DMS53 (cell line): ENCODE measurements around the gene ZBTB20.
"Not testable (repeated sequence)": the region's sequence is repeated elsewhere in the genome, so short reads cannot be mapped to it uniquely, and the experiment has no call there.

ENCODE experiments used
- DNase-seq: peaks from one replicate; lab custom pipeline; 2025; lab: John Stamatoyannopoulos, UW

ZBTB20 gene

DNA sequence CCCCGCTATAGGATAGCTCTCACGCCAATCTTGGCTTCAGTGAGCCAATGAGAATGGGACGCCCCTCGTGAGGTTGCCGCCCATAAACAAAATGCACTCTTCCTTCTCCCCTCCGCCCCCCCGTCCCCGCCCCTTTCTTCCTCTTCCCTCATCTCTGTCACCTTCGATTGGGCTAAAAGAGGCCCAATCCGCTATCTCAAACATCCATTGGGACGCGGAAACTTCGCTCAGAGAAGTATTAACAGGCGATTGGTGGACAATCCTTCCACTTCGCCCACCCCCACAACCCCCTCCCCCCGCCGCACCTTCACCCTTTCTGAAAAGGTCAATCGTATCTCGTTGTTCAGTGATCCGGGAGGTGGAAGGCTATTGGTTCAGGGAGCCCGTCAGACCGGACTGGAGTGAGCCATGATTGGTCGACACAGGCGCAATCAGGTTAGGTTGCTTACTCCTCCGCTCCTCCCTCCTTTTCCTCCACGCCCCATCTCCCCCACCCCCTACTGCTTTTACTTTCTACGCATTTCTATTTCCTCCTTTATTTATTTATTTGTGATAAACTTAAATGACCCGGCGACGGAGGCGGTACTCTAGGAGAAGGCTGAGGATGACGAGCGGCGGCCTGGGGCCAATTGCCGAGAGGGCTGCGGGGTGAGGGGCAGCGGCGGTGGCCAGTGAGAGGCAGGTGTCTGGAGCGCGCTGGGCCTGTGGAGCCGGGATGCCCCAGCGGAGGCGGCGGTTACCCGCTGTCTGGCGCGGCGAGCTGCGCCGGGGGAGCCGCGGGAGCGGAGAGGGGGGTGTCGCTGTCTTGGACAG, 447 bp upstream of the ZBTB20 start:
- DNase-seq = peak; percentile 100

DNA sequence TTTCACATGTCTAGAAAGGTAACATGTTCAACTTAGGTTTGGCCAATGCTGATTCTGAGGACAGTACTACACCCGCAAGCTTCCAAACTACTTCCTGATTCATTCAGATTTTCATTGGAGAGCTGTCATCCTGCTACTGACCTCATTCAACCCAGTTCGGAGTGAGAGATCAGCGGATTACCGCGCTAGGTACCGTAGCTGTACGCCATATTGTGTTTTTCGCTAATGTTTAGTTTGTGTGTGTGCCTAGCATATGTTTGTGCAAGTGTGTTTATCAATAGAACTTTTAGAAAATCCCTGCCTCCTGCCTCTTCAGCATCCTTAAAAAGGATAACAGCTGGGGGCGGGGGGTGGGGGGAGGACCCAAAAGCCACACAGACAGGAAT, 1.1 kb downstream of the ZBTB20 start:
- peak; percentile 85 for DNase-seq

- DNase-seq = peak; percentile 4
These were observed 5.9 kb downstream of the ZBTB20 start for GRCh38 chr3:115141033-115141757.

DNA sequence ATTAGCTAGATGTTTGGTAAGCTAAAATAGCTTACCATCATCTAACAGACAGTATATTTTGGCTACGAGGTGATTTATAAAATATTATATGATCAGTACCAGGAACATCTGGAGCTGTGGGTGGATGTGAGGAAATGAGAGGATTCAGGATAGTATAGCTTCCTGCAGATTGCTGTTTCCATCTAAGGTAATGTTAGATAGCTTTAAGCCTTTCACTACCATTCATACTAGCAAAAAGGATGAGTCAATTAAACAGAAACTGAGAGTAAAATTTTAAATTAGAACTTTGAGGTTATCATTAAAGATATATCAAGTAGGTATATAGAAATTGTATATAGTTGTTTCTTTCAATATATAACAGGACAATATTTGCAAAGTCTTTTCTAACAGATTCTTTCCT, 8.0 kb downstream of the ZBTB20 start:
- DNase-seq = no peak

GRCh38 chr3:115134648-115135347, 12.3 kb downstream of the ZBTB20 start:
- no peak for DNase-seq

- DNase-seq = no peak
These were observed 19.9 kb downstream of the ZBTB20 start for GRCh38 chr3:115127208-115127607.

GRCh38 chr3:115120597-115120996, 26.5 kb downstream of the ZBTB20 start:
- DNase-seq = no peak

- no peak for DNase-seq
These were observed 33.7 kb downstream of the ZBTB20 start for GRCh38 chr3:115113367-115113766.

GRCh38 chr3:115111632-115112031, 35.5 kb downstream of the ZBTB20 start:
- DNase-seq = no peak

GRCh38 chr3:115110830-115111229, 36.3 kb downstream of the ZBTB20 start:
- no peak for DNase-seq

DNA sequence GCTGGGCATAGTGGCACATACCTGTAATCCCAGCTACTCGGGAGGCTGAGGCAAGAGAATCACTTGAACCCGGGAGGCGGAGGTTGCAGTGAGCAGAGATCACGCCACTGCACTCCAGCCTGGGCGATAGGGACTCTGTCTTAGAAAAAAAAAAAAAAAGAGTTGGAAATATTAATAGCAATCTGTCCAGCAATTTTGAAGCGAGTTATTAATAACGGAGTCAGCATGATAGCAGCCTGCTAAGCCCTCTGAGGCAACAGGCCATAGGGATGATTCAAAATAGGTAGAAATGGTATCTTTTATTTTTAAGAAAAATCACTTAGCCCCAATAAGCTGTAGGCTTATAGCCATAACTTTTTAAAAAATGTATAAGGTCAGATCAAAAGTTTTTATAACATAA, 37.0 kb downstream of the ZBTB20 start:
- not testable (repeated sequence) for DNase-seq

DNA sequence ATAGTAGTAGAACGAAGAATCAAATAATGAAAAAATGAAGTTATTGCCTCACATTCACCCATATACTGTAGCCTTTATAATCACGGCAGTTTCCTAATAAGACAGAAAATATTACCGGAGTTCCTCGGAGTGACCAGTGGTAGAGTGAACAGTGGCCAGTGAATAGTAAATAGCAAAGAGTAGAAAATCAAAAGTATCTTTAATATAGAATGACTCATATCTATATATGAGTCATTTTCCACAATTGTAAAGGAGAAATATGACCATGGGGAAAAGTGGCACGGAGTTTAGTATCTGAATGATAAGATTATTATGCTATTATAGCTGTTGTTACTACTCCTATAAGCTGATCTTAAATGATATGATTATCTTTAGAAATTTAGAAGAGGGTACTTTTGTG, 38.5 kb downstream of the ZBTB20 start:
- DNase-seq = no peak

DNA sequence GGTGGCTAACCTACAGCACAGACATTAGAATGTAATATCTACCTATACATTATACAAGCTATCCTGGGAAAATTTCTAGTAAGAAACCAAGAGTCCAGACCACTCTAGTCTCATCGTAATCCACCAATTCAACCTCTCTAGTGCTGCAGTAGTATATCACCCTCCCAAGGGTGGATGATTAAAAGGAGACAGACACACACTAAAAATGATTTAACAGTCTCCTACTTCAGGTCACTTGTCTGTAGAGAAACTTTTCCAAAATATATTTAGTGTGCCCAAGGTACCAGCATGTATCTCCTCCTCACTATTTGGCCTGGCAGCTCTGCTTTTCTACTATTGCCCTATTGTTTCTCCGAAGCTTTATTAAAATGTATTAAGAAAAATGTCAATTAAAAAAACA, 45.0 kb downstream of the ZBTB20 start:
- no peak for DNase-seq

DNA sequence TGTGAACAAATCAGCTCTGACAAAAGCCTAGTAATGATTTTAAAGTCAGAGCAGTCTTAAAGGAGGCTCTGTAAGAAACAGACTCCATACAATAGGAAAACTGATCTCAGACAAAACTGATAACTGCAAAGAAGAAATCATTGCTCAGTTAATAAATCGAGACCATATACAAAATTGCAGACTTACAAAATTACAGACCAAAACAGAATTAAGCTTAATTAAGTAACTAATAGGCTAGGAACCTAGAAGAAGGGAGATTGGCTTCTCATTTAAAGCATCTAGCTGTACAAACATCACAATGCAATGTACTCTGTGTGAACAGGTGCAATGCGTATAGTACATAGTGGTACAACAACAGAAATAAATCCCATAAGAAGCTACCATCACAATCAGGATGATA, 46.3 kb downstream of the ZBTB20 start:
- DNase-seq = peak; percentile 54

DNA sequence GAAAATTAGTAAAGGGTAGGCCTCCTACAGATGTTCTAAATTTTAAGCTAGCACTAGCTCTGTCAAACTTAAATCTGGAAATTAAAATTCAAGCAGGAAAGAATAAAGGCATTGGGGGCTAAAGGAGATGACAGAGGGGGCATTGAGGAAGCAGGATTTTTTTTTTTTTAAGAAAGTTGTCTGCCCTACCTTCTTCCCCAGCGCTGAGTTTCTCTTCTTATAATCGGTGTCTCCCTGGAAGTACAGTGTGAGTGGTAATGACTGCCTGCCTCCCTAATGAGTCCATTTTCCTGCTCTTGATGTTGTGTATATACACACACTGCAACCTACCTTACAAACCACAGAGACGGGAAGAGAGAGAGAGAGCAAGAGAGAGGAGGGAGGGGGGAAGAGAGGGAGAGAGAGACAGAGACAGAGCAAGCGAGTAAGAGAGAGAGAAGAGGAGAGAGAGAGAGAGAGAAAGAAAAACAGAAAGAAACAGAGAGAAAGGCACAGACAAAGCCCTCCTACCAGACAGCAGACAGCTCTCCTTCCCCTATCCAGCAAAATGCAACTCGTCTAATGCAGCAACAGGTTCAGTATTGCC, 47.0 kb downstream of the ZBTB20 start:
- peak; percentile 88 for DNase-seq

GRCh38 chr3:115099134-115099985, 47.7 kb downstream of the ZBTB20 start:
- DNase-seq = no peak

- no peak for DNase-seq
These were observed 48.6 kb downstream of the ZBTB20 start for GRCh38 chr3:115098354-115099073.

DNA sequence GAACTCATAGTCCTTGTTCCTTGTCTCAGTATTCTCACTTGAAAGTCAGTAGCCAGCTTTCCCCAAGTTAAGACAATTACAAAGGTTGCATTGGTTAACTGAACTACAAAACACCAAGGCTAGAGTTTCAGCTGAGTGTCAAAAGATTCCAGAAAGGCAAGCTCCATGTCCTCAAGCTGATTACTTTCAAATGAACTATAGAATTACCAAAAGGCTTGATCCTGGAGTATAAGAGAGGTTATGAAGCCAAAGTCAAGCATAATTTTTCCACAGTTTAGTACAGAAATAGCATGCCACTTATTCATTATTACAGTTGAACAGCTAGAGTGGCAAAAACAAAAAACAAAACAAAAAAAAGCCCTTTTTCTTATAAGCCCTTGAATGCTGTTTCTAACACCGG, 51.9 kb downstream of the ZBTB20 start:
- no peak for DNase-seq

DNA sequence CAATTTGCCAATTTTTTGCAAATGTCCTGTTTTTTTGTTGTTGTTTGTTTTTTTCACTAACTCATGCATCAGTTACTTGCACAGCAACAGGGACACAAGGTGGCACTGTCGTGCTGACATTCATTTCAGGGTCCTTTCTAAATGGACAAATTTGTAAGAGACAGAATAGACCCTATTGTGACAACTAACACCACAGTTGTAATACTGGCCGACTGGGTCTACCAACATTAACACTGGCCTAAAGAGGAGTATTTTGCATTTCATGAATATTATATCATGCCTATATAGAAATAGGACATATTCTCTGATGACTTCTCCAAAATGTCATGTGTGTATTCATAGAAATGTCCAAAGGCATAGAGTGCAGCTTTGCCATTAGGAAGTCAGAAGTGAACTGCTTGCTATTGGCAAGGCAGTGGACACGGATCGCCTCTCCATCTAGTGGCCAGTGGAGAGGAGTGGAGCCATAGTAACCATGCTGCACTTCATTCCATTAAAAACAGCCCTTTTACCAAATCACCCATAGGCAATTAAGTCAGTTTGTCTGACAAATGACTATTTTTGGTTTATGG, 54.8 kb downstream of the ZBTB20 start:
- DNase-seq = peak; percentile 84

DNA sequence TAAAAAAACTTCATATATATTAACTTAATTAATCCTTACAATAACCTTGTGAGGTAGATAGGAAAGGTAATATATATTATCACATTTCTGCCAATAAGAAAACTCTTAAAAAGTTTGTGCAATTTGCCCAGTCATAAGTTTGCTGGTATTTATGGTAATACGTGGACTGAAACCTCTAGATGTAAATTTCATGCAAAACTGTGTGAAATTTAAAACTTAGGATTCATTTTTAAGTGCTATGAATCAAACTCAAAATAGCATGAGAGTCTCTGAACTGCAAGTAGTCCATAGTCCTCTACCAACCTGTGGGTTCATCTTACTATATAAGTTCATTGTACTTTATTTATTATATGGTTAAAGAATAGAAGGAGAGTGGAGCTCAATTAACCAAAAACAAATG, 56.4 kb downstream of the ZBTB20 start:
- DNase-seq = no peak

DNA sequence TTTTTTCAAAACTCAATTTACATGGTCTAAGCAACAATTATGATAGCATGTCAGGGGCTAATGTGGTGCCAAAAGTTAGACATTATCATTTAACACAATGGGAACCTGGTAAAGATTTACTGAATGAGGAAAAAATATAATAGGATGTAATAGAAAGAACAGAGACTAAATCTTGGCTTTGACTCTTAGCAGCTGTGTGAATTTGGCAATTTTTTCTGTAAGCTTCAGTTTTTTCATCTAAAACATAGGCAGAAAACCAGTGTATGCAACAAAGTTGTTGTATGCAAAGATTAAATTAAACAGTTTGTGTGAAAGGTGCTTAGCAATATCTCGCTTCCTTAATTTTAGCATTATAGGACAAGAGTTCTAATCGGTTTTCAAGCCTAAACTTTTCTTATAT, 57.6 kb downstream of the ZBTB20 start:
- DNase-seq = no peak
